ENCODE data around the gene A2ML1.
"Not testable (repeated sequence)": the region's sequence is repeated elsewhere in the genome, so short reads cannot be mapped to it uniquely, and the experiment has no call there.

Gene A2ML1

GRCh38 chr12:8876887-8877286 lies 54.5 kb downstream of the A2ML1 start:
- Histone ChIP-seq H3K27me3 (ENCODE audit: control insufficient read depth, insufficient read depth, low read length) (no peaks in the 10 kb centered on the region), H3K4me3 (ENCODE audit: low read length) (no peak overlapping the region), H3K9me3 (ENCODE audit: control insufficient read depth, insufficient read depth, low read length) (no peaks in the 10 kb centered on the region), H3K27ac (ENCODE audit: low read length) (no peak overlapping the region), H3K36me3 (ENCODE audit: control insufficient read depth, insufficient read depth, low read length) (no peaks in the 10 kb centered on the region), H3K4me1 (ENCODE audit: control insufficient read depth, insufficient read depth, low read length) (no peaks in the 10 kb centered on the region)
- DNase-seq (ENCODE audit: low read depth, low spot score) = no peak
- whole genome bisulfite sequencing (ENCODE audit: insufficient coverage, insufficient read length) = no CpG with 5 or more reads among the region's 4 CpGs

- no peak for DNase-seq (ENCODE audit: low read depth, low spot score)
- H3K4me3 ChIP-seq (ENCODE audit: low read length) = no peak overlapping the region
- H3K4me1 ChIP-seq (ENCODE audit: control insufficient read depth, insufficient read depth, low read length) = peaks cover 1% of the 10 kb centered on the region; the same call in 1 of the 2 replicates
- H3K9me3 ChIP-seq (ENCODE audit: control insufficient read depth, insufficient read depth, low read length) = no peaks in the 10 kb centered on the region
- no peaks in the 10 kb centered on the region for H3K27me3 ChIP-seq (ENCODE audit: control insufficient read depth, insufficient read depth, low read length)
- WGBS (ENCODE audit: insufficient coverage, insufficient read length) = no CpG with 5 or more reads among the region's 6 CpGs
- no peak overlapping the region for H3K27ac ChIP-seq (ENCODE audit: low read length)
- no peaks in the 10 kb centered on the region for H3K36me3 ChIP-seq (ENCODE audit: control insufficient read depth, insufficient read depth, low read length)
These were observed 64.3 kb downstream of the A2ML1 start for GRCh38 chr12:8886502-8887284.

GRCh38 chr12:8887285-8887715 lies 64.9 kb downstream of the A2ML1 start:
- no peak overlapping the region for H3K4me3 ChIP-seq (ENCODE audit: low read length)
- H3K9me3 ChIP-seq (ENCODE audit: control insufficient read depth, insufficient read depth, low read length) = no peaks in the 10 kb centered on the region
- no peaks in the 10 kb centered on the region for H3K36me3 ChIP-seq (ENCODE audit: control insufficient read depth, insufficient read depth, low read length)
- DNase-seq (ENCODE audit: low read depth, low spot score) = no peak
- no peak overlapping the region for H3K27ac ChIP-seq (ENCODE audit: low read length)
- no peaks in the 10 kb centered on the region; the same call in 1 of the 2 replicates for H3K4me1 ChIP-seq (ENCODE audit: control insufficient read depth, insufficient read depth, low read length)
- H3K27me3 ChIP-seq (ENCODE audit: control insufficient read depth, insufficient read depth, low read length) = no peaks in the 10 kb centered on the region
- WGBS (ENCODE audit: insufficient coverage, insufficient read length) = no CpG with 5 or more reads among the region's 4 CpGs

GRCh38 chr12:8890313-8891085 lies 68.1 kb downstream of the A2ML1 start:
- no peaks in the 10 kb centered on the region for H3K27me3 ChIP-seq (ENCODE audit: control insufficient read depth, insufficient read depth, low read length)
- H3K36me3 ChIP-seq (ENCODE audit: control insufficient read depth, insufficient read depth, low read length) = no peaks in the 10 kb centered on the region
- no peaks in the 10 kb centered on the region for H3K9me3 ChIP-seq (ENCODE audit: control insufficient read depth, insufficient read depth, low read length)
- no peak overlapping the region; the same call in 1 of the 2 replicates for H3K4me3 ChIP-seq (ENCODE audit: low read length)
- H3K4me1 ChIP-seq (ENCODE audit: control insufficient read depth, insufficient read depth, low read length) = no peaks in the 10 kb centered on the region; the same call in 1 of the 2 replicates
- H3K27ac ChIP-seq (ENCODE audit: low read length) = no peak overlapping the region
- no CpG with 5 or more reads among the region's 14 CpGs for WGBS (ENCODE audit: insufficient coverage, insufficient read length)
- DNase-seq (ENCODE audit: low read depth, low spot score) = no peak

GRCh38 chr12:8891976-8892375 lies 69.6 kb downstream of the A2ML1 start:
- H3K27ac ChIP-seq (ENCODE audit: low read length) = no peak overlapping the region
- WGBS (ENCODE audit: insufficient coverage, insufficient read length) = no CpG with 5 or more reads among the region's 3 CpGs
- DNase-seq (ENCODE audit: low read depth, low spot score) = no peak

GRCh38 chr12:8894378-8894777 lies 72.0 kb downstream of the A2ML1 start:
- Histone ChIP-seq H3K27ac (ENCODE audit: low read length) (no peak overlapping the region), H3K4me3 (ENCODE audit: low read length) (no peak overlapping the region), H3K9me3 (ENCODE audit: control insufficient read depth, insufficient read depth, low read length) (no peaks in the 10 kb centered on the region; the same call in 1 of the 2 replicates), H3K27me3 (ENCODE audit: control insufficient read depth, insufficient read depth, low read length) (no peaks in the 10 kb centered on the region), H3K36me3 (ENCODE audit: control insufficient read depth, insufficient read depth, low read length) (no peaks in the 10 kb centered on the region), H3K4me1 (ENCODE audit: control insufficient read depth, insufficient read depth, low read length) (no peaks in the 10 kb centered on the region)
- no peak for DNase-seq (ENCODE audit: low read depth, low spot score)

More at GRCh38 chr12:8891976-8892375, 69.6 kb downstream of the A2ML1 start:
- Histone ChIP-seq H3K36me3 (ENCODE audit: control insufficient read depth, insufficient read depth, low read length) (no peaks in the 10 kb centered on the region), H3K9me3 (ENCODE audit: control insufficient read depth, insufficient read depth, low read length) (no peaks in the 10 kb centered on the region), H3K4me1 (ENCODE audit: control insufficient read depth, insufficient read depth, low read length) (no peaks in the 10 kb centered on the region), H3K4me3 (ENCODE audit: low read length) (no peak overlapping the region), H3K27me3 (ENCODE audit: control insufficient read depth, insufficient read depth, low read length) (no peaks in the 10 kb centered on the region)

GRCh38 chr12:8894986-8895385 lies 72.6 kb downstream of the A2ML1 start:
- WGBS (ENCODE audit: insufficient coverage, insufficient read length) = no CpG with 5 or more reads among the region's 1 CpG
- Histone ChIP-seq H3K4me3 (ENCODE audit: low read length) (no peak overlapping the region), H3K9me3 (ENCODE audit: control insufficient read depth, insufficient read depth, low read length) (no peaks in the 10 kb centered on the region; the same call in 1 of the 2 replicates), H3K36me3 (ENCODE audit: control insufficient read depth, insufficient read depth, low read length) (no peaks in the 10 kb centered on the region), H3K27me3 (ENCODE audit: control insufficient read depth, insufficient read depth, low read length) (no peaks in the 10 kb centered on the region), H3K27ac (ENCODE audit: low read length) (no peak overlapping the region), H3K4me1 (ENCODE audit: control insufficient read depth, insufficient read depth, low read length) (no peaks in the 10 kb centered on the region)
- DNase-seq (ENCODE audit: low read depth, low spot score) = no peak

GRCh38 chr12:8897081-8897480 lies 74.7 kb downstream of the A2ML1 start:
- Histone ChIP-seq H3K4me1 (ENCODE audit: control insufficient read depth, insufficient read depth, low read length) (no peaks in the 10 kb centered on the region), H3K36me3 (ENCODE audit: control insufficient read depth, insufficient read depth, low read length) (no peaks in the 10 kb centered on the region), H3K27me3 (ENCODE audit: control insufficient read depth, insufficient read depth, low read length) (no peaks in the 10 kb centered on the region), H3K9me3 (ENCODE audit: control insufficient read depth, insufficient read depth, low read length) (no peaks in the 10 kb centered on the region; the same call in 1 of the 2 replicates), H3K4me3 (ENCODE audit: low read length) (no peak overlapping the region), H3K27ac (ENCODE audit: low read length) (no peak overlapping the region)
- DNase-seq (ENCODE audit: low read depth, low spot score) = no peak
- no CpG with 5 or more reads among the region's 7 CpGs for WGBS (ENCODE audit: insufficient coverage, insufficient read length)

GRCh38 chr12:8899830-8900229 lies 77.4 kb downstream of the A2ML1 start:
- H3K9me3 ChIP-seq (ENCODE audit: control insufficient read depth, insufficient read depth, low read length) = no peaks in the 10 kb centered on the region; the same call in 1 of the 2 replicates
- H3K36me3 ChIP-seq (ENCODE audit: control insufficient read depth, insufficient read depth, low read length) = no peaks in the 10 kb centered on the region
- H3K27me3 ChIP-seq (ENCODE audit: control insufficient read depth, insufficient read depth, low read length) = no peaks in the 10 kb centered on the region
- no CpG with 5 or more reads among the region's 6 CpGs for WGBS (ENCODE audit: insufficient coverage, insufficient read length)
- no peak for DNase-seq (ENCODE audit: low read depth, low spot score)
- H3K4me1 ChIP-seq (ENCODE audit: control insufficient read depth, insufficient read depth, low read length) = no peaks in the 10 kb centered on the region
- no peak overlapping the region for H3K27ac ChIP-seq (ENCODE audit: low read length)
- no peak overlapping the region for H3K4me3 ChIP-seq (ENCODE audit: low read length)

- not testable (repeated sequence) for H3K4me1 ChIP-seq (ENCODE audit: control insufficient read depth, insufficient read depth, low read length); H3K4me3 ChIP-seq (ENCODE audit: low read length)
- WGBS (ENCODE audit: insufficient coverage, insufficient read length) = no CpG with 5 or more reads among the region's 5 CpGs
These were observed 80.3 kb downstream of the A2ML1 start for GRCh38 chr12:8902703-8903102.

More at GRCh38 chr12:8902703-8903102, 80.3 kb downstream of the A2ML1 start:
- H3K27ac ChIP-seq (ENCODE audit: low read length); H3K36me3 ChIP-seq (ENCODE audit: control insufficient read depth, insufficient read depth, low read length); H3K27me3 ChIP-seq (ENCODE audit: control insufficient read depth, insufficient read depth, low read length); H3K9me3 ChIP-seq (ENCODE audit: control insufficient read depth, insufficient read depth, low read length); DNase-seq (ENCODE audit: low read depth, low spot score): not testable (repeated sequence)
